NOMO-1 (cell line): ENCODE results near the gene GPBAR1.

Source experiments
- DNase-seq, 2 experiments: peaks; one replicate each; lab custom pipeline; 2025; ENCODE audit not compliant: unreplicated experiment in 2 of 2; lab: John Stamatoyannopoulos, UW

Gene GPBAR1

DNA sequence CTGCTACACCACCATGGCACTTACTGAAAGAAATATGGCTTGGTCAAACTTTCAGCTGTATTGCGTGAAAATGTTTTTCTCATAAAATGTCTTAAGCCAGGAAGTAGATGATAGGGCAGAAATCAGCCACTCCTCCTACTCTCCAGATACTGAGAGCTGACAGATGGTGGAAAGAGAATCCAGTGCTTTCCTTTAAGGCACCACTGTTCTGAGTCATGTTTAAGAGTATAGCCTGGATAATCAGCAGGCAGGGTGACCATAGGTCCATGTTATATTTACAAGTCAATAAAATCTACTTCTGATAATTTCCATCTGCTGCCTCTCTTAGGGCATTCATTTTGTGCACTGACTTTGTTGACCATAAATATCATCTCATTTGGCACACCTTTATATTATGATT lies 21.9 kb upstream of the GPBAR1 start:
- DNase-seq = no peak

DNA sequence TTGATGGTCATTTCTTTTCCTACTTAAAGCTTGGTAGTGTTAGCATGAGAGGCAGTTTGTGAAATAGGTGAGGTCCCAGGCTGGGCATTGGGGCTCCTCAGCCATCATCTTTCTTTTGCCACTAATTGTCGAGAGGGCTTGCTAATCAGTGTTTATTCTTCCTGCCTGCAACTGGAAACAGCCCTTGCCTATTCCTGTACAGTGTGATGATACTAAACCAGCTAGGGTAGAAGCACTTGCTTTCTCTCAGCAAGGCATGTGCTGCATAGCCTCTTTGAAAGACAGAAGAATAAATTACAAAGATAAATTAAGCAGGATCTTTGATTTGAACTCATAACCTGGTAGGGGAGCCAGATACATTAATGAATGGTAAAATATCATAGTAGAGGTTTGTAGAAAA lies 16.6 kb upstream of the GPBAR1 start:
- DNase-seq = no peak

- DNase-seq = no peak
Measured at GRCh38 chr2:218244665-218245064, 16.1 kb upstream of the GPBAR1 start.

- no peak for DNase-seq
Measured at GRCh38 chr2:218245214-218245613, 15.6 kb upstream of the GPBAR1 start.

DNA sequence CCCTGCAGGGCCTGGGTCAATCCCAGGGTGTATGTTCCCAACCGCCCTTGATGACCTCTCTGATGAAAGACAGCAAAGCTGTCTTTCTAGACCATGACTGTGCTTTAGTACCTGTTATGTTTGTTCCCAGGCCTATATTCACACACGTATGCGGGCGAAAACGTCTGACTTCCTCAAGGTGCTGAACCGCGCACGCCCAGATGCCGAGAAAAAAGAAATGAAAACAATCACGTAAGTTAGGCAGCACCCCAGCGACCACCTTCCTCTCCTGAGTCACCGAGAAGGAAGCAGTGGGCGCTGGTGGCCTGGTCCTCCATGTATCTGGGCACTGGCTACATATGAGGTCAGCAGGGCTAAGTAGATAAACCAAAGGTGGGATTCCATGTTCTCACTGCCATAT lies 11.1 kb upstream of the GPBAR1 start:
- DNase-seq = no peak

DNA sequence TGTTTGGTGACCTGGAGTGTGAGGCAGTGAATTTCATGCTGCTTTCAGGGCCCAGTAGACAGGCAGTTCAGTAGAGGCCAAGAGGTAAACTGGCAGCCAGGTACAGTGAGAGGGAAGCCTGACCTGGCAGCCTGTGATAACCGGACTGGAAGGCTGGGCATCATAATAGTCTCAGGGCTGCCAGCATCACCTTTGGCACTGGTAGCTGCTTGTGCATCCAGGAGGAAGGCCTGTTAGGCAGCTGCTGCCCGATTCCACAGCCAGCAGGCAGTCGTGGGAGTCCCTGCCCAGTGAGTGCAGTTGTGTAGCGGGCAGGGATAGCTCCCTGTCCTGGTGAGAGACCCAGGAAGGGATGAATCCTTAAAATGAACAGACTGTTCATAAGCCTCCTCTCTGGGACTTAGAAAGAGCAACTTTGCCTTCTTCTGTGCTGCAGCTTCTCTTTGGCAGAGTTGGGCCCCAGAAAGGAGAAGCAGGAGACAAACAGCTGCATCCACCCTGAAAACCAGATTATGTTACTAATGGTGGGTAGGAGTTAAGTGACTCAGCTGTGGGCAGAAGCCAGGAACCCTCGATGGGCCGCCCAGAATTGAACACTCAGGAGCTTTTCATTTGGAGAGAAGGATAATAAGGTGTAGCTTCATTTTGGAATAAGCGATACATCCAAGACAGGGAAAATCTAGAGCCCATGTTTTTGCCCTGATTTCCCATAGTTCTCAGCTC lies 8.1 kb upstream of the GPBAR1 start:
- peak; percentile 19 to 64 for DNase-seq

- no peak for DNase-seq
Measured at GRCh38 chr2:218253232-218253625, 7.6 kb upstream of the GPBAR1 start.

DNA sequence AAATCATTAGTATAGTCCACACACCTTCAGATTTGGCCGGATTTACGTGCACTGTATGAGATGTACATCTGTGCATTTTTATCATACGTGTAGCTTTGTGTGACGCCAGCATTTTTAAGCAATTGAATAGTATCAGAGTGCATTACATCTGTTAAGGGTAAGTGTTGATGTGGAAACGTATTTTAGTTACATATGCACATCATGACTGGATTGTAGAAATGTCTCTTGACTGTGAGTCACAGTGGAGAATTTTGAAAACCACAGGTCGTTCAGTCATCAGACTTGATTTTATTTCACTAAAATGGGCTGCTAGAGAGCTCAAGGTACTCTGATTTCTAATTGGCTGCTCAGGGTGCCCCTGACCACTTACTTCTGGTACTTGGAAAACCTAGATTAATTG lies 5.4 kb upstream of the GPBAR1 start:
- no peak for DNase-seq

DNA sequence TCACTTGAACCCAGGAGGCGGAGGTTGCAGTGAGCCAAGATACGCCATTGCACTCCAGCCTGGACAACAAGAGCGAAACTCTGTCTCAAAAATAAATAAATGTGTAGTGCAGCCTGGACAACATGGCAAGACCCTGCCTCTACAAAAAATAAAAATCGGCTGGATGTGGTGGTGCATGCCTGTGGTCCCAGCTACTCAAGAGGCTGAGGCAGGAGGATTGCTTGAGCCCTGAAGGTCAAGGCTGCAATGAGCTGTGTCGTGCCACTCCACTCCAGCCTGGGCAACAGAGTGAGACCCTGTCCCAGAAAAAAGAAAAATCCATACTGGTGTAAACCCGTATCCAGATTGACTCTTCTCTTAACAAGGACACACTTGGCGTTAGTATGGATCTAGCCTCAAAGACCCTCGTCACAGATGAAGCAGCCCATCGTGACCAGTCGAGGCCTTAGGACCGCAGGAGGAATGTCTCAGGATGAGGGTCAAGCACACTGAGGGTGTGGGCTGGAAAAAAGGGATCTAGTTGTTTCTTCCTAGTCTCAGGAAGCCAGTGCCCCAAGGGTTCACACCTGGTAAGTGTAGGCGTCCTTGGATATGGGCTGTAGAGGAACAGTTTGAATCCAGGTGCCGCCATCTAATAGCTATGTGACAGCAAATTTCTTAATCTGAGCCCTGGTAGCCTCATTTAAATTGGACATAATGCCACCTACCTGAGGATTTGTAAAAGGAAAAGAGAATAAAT lies 4.0 kb upstream of the GPBAR1 start:
- DNase-seq = no peak

- DNase-seq = peak; percentile 88 to 98
Measured at GRCh38 chr2:218257390-218257981, 3.3 kb upstream of the GPBAR1 start.

- DNase-seq = peak; percentile 22 to 37
Measured at GRCh38 chr2:218259099-218259961, 1.5 kb upstream of the GPBAR1 start.

- no peak for DNase-seq
Measured at GRCh38 chr2:218260166-218260565, 649 bp upstream of the GPBAR1 start.

DNA sequence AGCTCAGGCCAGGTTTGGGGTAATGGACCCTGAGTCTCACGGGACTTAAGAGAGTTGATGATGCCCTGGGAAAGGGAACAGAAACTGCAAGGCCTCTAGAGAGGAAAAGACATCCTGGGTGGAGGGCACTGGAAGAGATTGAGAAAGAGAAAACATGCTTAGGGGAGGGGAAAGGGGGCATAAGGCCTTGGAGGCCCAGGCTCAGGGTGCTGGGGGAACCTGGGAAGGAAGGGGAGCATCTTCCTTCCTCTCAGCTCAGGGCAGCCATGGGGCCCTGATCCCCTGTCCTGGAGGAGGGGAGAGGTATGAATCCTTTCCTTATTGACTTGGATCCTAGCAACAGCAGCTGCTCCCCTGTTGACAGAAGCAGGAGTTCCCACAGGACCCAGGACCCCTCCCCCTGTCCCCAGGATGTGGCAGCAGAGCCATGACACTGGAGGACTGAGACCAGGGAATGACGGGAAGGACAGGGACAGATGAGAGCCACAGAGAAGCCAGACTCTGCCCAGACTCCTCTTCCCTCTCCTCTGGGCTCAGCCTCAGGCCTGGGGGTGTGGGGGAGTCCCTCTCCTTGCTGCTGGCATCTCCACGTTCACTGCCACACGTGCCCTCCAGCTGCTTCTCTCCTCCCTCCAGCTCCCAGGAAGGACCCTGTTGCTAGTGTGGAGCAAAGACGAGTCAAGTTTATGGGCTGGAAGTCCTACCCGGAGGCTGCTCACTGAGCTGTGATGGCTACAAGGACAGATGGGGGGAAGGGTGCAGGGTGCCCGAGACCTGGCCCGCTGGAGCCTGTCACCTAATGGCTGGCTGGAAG lies 815 bp downstream of the GPBAR1 start:
- peak in 1 of 2 experiments; percentile 6 for DNase-seq

DNA sequence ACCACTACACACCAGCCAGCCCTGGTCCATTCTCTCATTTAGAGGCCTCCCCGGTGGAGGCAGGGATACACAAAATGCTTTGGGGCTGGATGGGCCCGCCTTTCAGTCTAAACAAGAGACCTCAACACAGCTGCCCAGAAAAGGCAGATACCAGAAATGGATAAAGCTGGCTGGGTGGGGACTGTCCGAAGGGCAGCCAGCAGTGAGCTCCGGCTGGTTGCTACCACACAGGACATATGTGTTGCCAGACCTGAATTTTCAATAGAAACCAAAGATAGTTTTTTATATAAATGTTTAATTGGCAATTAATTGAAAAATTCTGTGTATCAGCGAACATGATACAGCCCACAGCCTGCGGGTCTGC lies 1.4 kb downstream of the GPBAR1 start:
- DNase-seq = no peak

DNA sequence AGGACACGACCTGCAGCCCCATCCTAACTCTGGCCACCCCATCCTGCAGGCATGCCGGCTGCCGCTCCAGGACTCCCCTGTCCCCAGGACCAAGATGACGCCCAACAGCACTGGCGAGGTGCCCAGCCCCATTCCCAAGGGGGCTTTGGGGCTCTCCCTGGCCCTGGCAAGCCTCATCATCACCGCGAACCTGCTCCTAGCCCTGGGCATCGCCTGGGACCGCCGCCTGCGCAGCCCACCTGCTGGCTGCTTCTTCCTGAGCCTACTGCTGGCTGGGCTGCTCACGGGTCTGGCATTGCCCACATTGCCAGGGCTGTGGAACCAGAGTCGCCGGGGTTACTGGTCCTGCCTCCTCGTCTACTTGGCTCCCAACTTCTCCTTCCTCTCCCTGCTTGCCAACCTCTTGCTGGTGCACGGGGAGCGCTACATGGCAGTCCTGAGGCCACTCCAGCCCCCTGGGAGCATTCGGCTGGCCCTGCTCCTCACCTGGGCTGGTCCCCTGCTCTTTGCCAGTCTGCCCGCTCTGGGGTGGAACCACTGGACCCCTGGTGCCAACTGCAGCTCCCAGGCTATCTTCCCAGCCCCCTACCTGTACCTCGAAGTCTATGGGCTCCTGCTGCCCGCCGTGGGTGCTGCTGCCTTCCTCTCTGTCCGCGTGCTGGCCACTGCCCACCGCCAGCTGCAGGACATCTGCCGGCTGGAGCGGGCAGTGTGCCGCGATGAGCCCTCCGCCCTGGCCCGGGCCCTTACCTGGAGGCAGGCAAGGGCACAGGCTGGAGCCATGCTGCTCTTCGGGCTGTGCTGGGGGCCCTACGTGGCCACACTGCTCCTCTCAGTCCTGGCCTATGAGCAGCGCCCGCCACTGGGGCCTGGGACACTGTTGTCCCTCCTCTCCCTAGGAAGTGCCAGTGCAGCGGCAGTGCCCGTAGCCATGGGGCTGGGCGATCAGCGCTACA lies 2.1 kb downstream of the GPBAR1 start:
- DNase-seq = no peak

DNA sequence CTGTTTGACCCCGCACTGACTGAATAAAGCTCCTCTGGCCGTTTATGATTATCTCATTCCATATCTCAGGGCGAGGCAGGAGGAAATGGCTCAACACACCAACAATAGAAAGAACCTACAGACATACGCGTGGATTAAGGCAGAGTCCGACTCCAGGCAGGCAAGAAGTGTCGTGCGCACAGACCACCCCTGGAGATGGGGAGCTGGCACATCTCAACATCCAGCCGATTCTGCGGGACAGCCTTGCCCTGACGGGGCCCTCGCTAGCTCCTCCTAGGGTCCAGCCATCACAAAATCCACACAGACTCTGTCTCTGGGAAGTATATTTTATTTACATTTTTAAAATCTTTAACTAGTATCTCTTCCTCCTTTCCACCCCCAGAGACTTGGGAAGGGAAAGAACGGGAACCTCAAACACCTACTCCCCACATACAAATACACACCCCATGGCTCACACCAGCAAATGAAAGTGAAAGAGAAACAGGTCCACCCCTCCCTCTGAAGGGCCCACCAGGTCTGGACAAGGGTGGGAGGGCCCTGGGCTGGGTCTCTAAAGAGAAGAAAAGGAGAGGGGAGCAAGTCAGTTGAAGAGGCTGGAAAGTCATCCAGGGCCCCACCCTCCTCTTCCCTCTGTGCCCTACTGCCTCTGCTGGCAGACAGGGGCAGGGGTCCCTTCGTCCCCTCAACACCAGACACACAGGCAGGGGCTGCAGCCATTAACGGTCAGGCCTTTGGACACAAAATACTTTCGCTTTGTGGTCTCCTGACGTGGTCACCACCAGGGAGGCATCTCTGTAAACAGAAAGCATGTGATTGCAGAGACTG lies 3.2 kb downstream of the GPBAR1 start:
- no peak for DNase-seq

- DNase-seq = no peak
Measured at GRCh38 chr2:218264773-218265561, 4.2 kb downstream of the GPBAR1 start.

GRCh38 chr2:218265626-218266025 lies 4.8 kb downstream of the GPBAR1 start:
- no peak for DNase-seq
